HPDE6-E6E7 (cell line): ENCODE results near the gene PTH2.
A peak's percentile ranks its signal among the peaks of the same experiment; 100 is the strongest.
"Not testable (repeated sequence)": the region's sequence is repeated elsewhere in the genome, so short reads cannot be mapped to it uniquely, and the experiment has no call there.

Experiments used
- DNase-seq: peaks from one replicate; pipeline ENCODE4 v3.0.0; 2011; ENCODE audit warnings: missing footprints; ENCODE audit errors: extremely low spot score

PTH2 gene

GRCh38 chr19:49447485-49448431, 24.5 kb upstream of the PTH2 start:
- DNase-seq: no peak

- no peak for DNase-seq
Measured at GRCh38 chr19:49445997-49446396, 22.8 kb upstream of the PTH2 start.

- DNase-seq: not testable (repeated sequence)
Measured at GRCh38 chr19:49444100-49444700, 21.0 kb upstream of the PTH2 start.

GRCh38 chr19:49443366-49444099, 20.3 kb upstream of the PTH2 start:
- DNase-seq: peak; percentile 90

GRCh38 chr19:49442771-49443365, 19.6 kb upstream of the PTH2 start:
- DNase-seq: peak; percentile 78

- DNase-seq: no peak
Measured at GRCh38 chr19:49442354-49442753, 19.1 kb upstream of the PTH2 start.

GRCh38 chr19:49441960-49442350, 18.7 kb upstream of the PTH2 start:
- DNase-seq: no peak

- no peak for DNase-seq
Measured at GRCh38 chr19:49441210-49441959, 18.1 kb upstream of the PTH2 start, which contains the start of gene SLC17A7. TSS of gene SLC17A7 (minus strand) at chr19:49441527. CDS start at chr19:49441379, 148 bp downstream.

- no peak for DNase-seq
Measured at GRCh38 chr19:49440439-49441209, 17.4 kb upstream of the PTH2 start.

GRCh38 chr19:49439836-49440235, 16.6 kb upstream of the PTH2 start:
- DNase-seq: no peak

- DNase-seq: no peak
Measured at GRCh38 chr19:49438261-49438660, 15.0 kb upstream of the PTH2 start.

GRCh38 chr19:49437231-49437630, 14.0 kb upstream of the PTH2 start:
- no peak for DNase-seq

GRCh38 chr19:49436381-49437017, 13.3 kb upstream of the PTH2 start:
- DNase-seq: no peak

- no peak for DNase-seq
Measured at GRCh38 chr19:49435670-49436069, 12.4 kb upstream of the PTH2 start.

- DNase-seq: no peak
Measured at GRCh38 chr19:49434907-49435583, 11.8 kb upstream of the PTH2 start.

GRCh38 chr19:49433240-49433901, 10.1 kb upstream of the PTH2 start:
- no peak for DNase-seq

- no peak for DNase-seq
Measured at GRCh38 chr19:49432141-49433073, 9.2 kb upstream of the PTH2 start.

GRCh38 chr19:49431330-49431749, 8.1 kb upstream of the PTH2 start:
- DNase-seq: no peak
